Suprapubic skin (tissue), 4 donors: ENCODE data around the gene POLR3E.
A peak's percentile ranks its signal among the peaks of the same experiment; 100 is the strongest.

Source experiments
- EP300 ChIP-seq: sonication (generic); formaldehyde crosslinking; IDR thresholded peaks from one replicate; pipeline ENCODE4 v1.6.1; 2017; ENCODE audit warnings: antibody characterized with exemption
- POLR2A ChIP-seq, 2 donors: fragments of 450-650 bp; IDR thresholded peaks; one replicate each; pipeline ENCODE4 v1.6.1; 2017; ENCODE audit warnings: antibody characterized with exemption in 2 of 2, mild to moderate bottlenecking in 2 of 2, moderate library complexity in 2 of 2
- POLR2AphosphoS5 ChIP-seq, 3 donors: sonication (generic); formaldehyde crosslinking; IDR thresholded peaks; one replicate each; pipeline ENCODE4 v1.6.1; 2017; ENCODE audit warnings: antibody characterized with exemption in 3 of 3
- TF ChIP-seq, protein P1 (sequence below), 2 donors: fragments of 200-600 bp in 1 of 2; fragments of 450-650 bp in 1 of 2; sonication (generic) in 1 of 2; IDR thresholded peaks; one replicate each; pipeline ENCODE4 v1.5.1; 2016 to 2019; ENCODE audit warnings: antibody characterized with exemption in 2 of 2, mild to moderate bottlenecking in 1 of 2, moderate library complexity in 1 of 2

DNA sequence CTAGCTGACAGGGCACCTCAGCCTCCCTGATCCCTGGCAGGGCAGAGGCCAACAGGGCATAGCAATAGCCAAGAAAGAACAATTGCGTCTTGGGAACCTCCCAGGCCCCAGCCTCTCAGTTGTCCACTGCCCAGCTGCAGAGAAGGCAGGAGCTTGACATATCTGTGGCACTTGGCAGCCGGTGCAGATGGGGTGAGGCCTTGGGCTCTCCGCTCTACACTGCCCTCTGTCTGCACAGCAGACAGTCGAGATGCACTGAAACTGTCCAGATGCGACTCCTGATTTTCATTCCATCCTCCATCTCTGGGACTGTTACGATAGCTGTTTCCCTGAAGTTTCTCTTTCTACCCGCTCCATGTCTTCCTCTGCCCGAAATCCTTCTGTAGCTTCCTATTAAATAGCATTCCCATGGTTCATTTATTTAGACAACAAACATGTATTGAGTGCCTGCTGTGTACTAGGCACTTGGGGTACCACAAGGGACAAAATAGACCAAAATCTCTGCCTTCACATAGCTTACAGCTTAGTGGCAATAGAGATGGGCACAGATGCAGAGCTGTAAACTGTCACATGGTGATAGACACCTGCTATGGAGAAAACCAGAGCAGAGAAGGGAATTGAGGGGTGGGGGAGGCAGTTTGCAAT, 3.3 kb downstream of the POLR3E start:
- TF ChIP-seq, protein P1, sequence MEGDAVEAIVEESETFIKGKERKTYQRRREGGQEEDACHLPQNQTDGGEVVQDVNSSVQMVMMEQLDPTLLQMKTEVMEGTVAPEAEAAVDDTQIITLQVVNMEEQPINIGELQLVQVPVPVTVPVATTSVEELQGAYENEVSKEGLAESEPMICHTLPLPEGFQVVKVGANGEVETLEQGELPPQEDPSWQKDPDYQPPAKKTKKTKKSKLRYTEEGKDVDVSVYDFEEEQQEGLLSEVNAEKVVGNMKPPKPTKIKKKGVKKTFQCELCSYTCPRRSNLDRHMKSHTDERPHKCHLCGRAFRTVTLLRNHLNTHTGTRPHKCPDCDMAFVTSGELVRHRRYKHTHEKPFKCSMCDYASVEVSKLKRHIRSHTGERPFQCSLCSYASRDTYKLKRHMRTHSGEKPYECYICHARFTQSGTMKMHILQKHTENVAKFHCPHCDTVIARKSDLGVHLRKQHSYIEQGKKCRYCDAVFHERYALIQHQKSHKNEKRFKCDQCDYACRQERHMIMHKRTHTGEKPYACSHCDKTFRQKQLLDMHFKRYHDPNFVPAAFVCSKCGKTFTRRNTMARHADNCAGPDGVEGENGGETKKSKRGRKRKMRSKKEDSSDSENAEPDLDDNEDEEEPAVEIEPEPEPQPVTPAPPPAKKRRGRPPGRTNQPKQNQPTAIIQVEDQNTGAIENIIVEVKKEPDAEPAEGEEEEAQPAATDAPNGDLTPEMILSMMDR (IDR thresholded peaks at IDR 0.05) = peak in 1 of 2 donors; percentile 72
- TF ChIP-seq POLR2A (IDR thresholded peaks at IDR 0.05) (no peak), POLR2AphosphoS5 (IDR thresholded peaks at IDR 0.05) (no peak), EP300 (no peak)
